NT2/D1 (cell line): ENCODE data around the gene ADA.
A peak's percentile ranks its signal among the peaks of the same experiment; 100 is the strongest.

Source experiments
- DNase-seq: peaks from one replicate; pipeline ENCODE4 v3.0.0-alpha.2; 2011; ENCODE audit warnings: low read depth, low spot score
- H3K27me3 ChIP-seq: 2 replicates; pipeline ENCODE4 v1.6.0; 2011; ENCODE audit warnings: mild to moderate bottlenecking; ENCODE audit not compliant: insufficient read length, insufficient read depth
- H3K36me3 ChIP-seq: 2 replicates; pipeline ENCODE4 v1.6.1; 2011; ENCODE audit warnings: mild to moderate bottlenecking, low read length, mixed read lengths; ENCODE audit not compliant: insufficient read depth, insufficient read length
- H3K4me1 ChIP-seq: 2 replicates; pipeline ENCODE4 v1.5.1; 2011; ENCODE audit not compliant: insufficient read depth, insufficient read length
- H3K4me3 ChIP-seq: 2 replicates; pipeline ENCODE4 v1.5.1; 2011; ENCODE audit warnings: low read depth; ENCODE audit not compliant: insufficient read length
- H3K9ac ChIP-seq: 2 replicates; pipeline ENCODE4 v1.6.0; 2011; ENCODE audit warnings: low read depth; ENCODE audit not compliant: insufficient read length
- H3K9me3 ChIP-seq: 2 replicates; pipeline ENCODE4 v1.5.1; 2011; ENCODE audit warnings: mild to moderate bottlenecking, low read length; ENCODE audit not compliant: insufficient read depth
- SUZ12 ChIP-seq: IDR thresholded peaks from 2 replicates; pipeline ENCODE4 v1.6.1; 2011; ENCODE audit not compliant: insufficient read length, insufficient read depth; ENCODE audit errors: extremely low read depth
- YY1 ChIP-seq: IDR thresholded peaks from 2 replicates; pipeline ENCODE4 v1.6.1; 2011; ENCODE audit not compliant: insufficient read length, insufficient read depth
- ZNF274 ChIP-seq: IDR thresholded peaks from 2 replicates; pipeline ENCODE4 v1.6.1; 2011; ENCODE audit warnings: mild to moderate bottlenecking, low read depth, low read length

The ADA gene

GRCh38 chr20:44653546-44653945 is 2.0 kb upstream of the ADA start:
- DNase-seq = no peak
- Histone ChIP-seq H3K36me3 (no peaks in the 10 kb centered on the region), H3K4me3 (no peak overlapping the region), H3K9me3 (peaks cover 12% of the 10 kb centered on the region; the same call in 1 of the 2 replicates), H3K9ac (peak overlapping the region; percentile 57), H3K4me1 (peaks cover 22% of the 10 kb centered on the region), H3K27me3 (peaks cover 5% of the 10 kb centered on the region)
- TF ChIP-seq ZNF274 (no peak), YY1 (no peak), SUZ12 (no peak)

GRCh38 chr20:44651434-44651683 is 140 bp downstream of the ADA start:
- H3K36me3 ChIP-seq = no peaks in the 10 kb centered on the region
- peak overlapping the region; percentile 57 for H3K4me3 ChIP-seq
- peaks cover 12% of the 10 kb centered on the region; the same call in 1 of the 2 replicates for H3K9me3 ChIP-seq
- H3K4me1 ChIP-seq = peaks cover 29% of the 10 kb centered on the region
- TF ChIP-seq YY1 (no peak), SUZ12 (no peak), ZNF274 (no peak)
- H3K9ac ChIP-seq = peak overlapping the region; percentile 78
- H3K27me3 ChIP-seq = peaks cover 5% of the 10 kb centered on the region
- no peak for DNase-seq

- Histone ChIP-seq H3K27me3 (peaks cover 5% of the 10 kb centered on the region), H3K36me3 (no peaks in the 10 kb centered on the region), H3K9ac (peak overlapping the region; percentile 78), H3K4me1 (peaks cover 32% of the 10 kb centered on the region), H3K9me3 (peaks cover 12% of the 10 kb centered on the region; the same call in 1 of the 2 replicates), H3K4me3 (peak overlapping the region; percentile 57)
- DNase-seq = no peak
- TF ChIP-seq SUZ12 = no peak
- TF ChIP-seq ZNF274 = no peak
- no peak for TF ChIP-seq YY1
Measured at GRCh38 chr20:44650771-44651433, 597 bp downstream of the ADA start.

GRCh38 chr20:44649976-44650375 is 1.5 kb downstream of the ADA start:
- Histone ChIP-seq H3K4me3 (no peak overlapping the region), H3K9ac (no peak overlapping the region), H3K4me1 (peaks cover 28% of the 10 kb centered on the region)

GRCh38 chr20:44649126-44649525 is 2.4 kb downstream of the ADA start:
- Histone ChIP-seq H3K9me3 (peaks cover under 1% of the 10 kb centered on the region; the same call in 1 of the 2 replicates), H3K27me3 (peaks cover 5% of the 10 kb centered on the region), H3K9ac (no peak overlapping the region), H3K36me3 (no peaks in the 10 kb centered on the region), H3K4me3 (no peak overlapping the region), H3K4me1 (peaks cover 36% of the 10 kb centered on the region)
- no peak for DNase-seq
- no peak for TF ChIP-seq SUZ12
- TF ChIP-seq ZNF274 = no peak
- TF ChIP-seq YY1 = no peak

More at GRCh38 chr20:44649976-44650375, 1.5 kb downstream of the ADA start:
- no peak for DNase-seq
- no peak for TF ChIP-seq ZNF274
- H3K9me3 ChIP-seq = peaks cover 9% of the 10 kb centered on the region; the same call in 1 of the 2 replicates
- peaks cover 5% of the 10 kb centered on the region for H3K27me3 ChIP-seq
- H3K36me3 ChIP-seq = no peaks in the 10 kb centered on the region

GRCh38 chr20:44648579-44648978 is 2.9 kb downstream of the ADA start:
- Histone ChIP-seq H3K9ac (peak overlapping the region; percentile 16), H3K36me3 (no peaks in the 10 kb centered on the region), H3K4me1 (peaks cover 41% of the 10 kb centered on the region), H3K27me3 (peaks cover 5% of the 10 kb centered on the region), H3K4me3 (no peak overlapping the region), H3K9me3 (no peaks in the 10 kb centered on the region)
- no peak for DNase-seq
- TF ChIP-seq YY1 (no peak), ZNF274 (no peak), SUZ12 (no peak)

- no peak for TF ChIP-seq SUZ12
- no peak for TF ChIP-seq YY1
- no peak for TF ChIP-seq ZNF274
- no peak for DNase-seq
- H3K9ac ChIP-seq = no peak overlapping the region
- H3K27me3 ChIP-seq = peaks cover 1% of the 10 kb centered on the region
- no peak overlapping the region for H3K4me3 ChIP-seq
- H3K9me3 ChIP-seq = no peaks in the 10 kb centered on the region
- H3K36me3 ChIP-seq = no peaks in the 10 kb centered on the region
- H3K4me1 ChIP-seq = peaks cover 42% of the 10 kb centered on the region
Measured at GRCh38 chr20:44648068-44648467, 3.4 kb downstream of the ADA start.

- H3K36me3 ChIP-seq = no peaks in the 10 kb centered on the region
- no peak overlapping the region for H3K9ac ChIP-seq
- TF ChIP-seq SUZ12 (no peak), YY1 (no peak), ZNF274 (no peak)
- H3K27me3 ChIP-seq = no peaks in the 10 kb centered on the region
- H3K9me3 ChIP-seq = no peaks in the 10 kb centered on the region
- peaks cover 50% of the 10 kb centered on the region for H3K4me1 ChIP-seq
- no peak for DNase-seq
- H3K4me3 ChIP-seq = no peak overlapping the region
Measured at GRCh38 chr20:44646641-44647274, 4.7 kb downstream of the ADA start.
